NCI-H2227 treated with DMSO at 0.1 percent for 48 hours (cell line): Measurements from ENCODE around the gene MIOS.

Experiments
- DNase-seq: peaks from one replicate; lab custom pipeline; 2025; lab: John Stamatoyannopoulos, UW

Gene MIOS

GRCh38 chr7:7583731-7584130 is 17.0 kb downstream of the MIOS start:
- DNase-seq, result no peak

GRCh38 chr7:7584653-7585052 is 18.0 kb downstream of the MIOS start:
- no peak for DNase-seq

GRCh38 chr7:7585241-7585928 is 18.7 kb downstream of the MIOS start:
- DNase-seq, result no peak

GRCh38 chr7:7595451-7595850 is 28.8 kb downstream of the MIOS start:
- peak; percentile 32 for DNase-seq

DNA sequence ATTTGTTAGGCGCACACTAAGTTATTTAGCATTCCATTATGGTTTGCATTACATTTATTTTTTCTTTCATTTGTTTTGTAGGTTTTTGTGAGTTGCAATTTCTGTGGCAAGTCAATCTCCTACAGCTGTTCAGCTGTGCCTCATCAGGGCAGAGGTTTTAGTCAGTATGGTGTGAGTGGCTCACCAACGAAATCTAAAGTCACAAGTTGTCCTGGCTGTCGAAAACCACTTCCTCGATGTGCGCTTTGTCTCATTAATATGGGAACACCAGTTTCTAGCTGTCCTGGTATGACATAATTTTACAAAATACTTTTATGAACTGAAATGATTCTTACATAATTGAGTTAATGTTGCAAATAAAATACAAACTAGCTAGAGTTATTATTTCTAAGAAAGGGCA is 29.5 kb downstream of the MIOS start:
- DNase-seq, result no peak

DNA sequence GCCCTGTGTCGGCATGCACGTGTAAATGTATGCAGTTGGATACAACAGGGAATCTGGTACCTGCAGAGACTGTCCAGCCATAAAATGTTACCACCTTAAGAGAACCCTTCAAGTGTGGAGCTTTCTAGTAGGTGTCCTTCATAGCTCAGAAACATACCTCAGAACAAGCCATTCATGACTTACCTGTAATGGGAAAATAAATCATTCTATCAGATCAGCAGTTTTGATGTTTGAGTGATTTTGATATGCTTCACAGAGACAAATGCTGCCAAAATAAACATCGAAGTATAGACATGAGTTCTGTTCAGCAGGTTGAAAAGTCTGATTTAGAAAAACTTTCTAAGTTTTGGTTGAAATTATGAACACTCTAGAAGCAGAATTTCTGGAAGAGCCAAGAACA is 40.3 kb downstream of the MIOS start:
- no peak for DNase-seq

DNA sequence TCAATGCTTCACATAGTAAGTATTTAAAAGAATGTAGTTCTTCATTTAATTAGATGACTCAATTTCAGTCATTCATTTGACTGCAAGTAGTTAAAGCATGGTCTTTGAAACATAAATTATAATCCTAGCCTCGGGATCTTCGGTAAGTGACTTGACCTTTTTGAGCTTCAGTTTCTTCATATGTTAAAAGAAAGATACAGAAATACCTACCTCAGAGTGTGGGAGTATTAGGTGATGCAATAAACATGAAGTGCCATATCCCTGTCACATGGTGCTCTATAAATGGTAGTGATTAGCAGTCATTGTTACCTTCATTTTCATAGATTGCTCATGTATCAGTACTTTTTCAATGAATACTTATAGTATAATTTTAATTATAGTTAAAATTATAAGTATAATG is 42.6 kb downstream of the MIOS start:
- DNase-seq, result no peak

DNA sequence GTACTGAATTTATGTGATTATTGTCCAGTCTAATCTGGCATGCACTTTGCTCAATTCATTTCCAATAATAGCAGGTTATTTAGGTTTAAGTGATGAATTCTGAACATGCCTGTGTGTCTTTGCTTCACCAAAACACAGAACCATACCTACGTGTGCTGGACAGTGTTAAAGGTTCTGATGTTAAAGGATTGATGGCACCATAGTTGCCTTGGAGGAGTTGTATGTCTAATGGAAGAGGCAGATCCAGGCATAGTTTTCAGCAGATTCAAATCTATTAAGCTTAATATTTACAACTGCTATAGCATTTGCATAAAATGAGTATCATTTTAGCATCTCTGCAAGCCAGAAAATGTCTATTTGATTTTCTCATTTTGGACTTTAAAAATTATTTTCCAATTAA is 45.8 kb downstream of the MIOS start:
- no peak for DNase-seq

DNA sequence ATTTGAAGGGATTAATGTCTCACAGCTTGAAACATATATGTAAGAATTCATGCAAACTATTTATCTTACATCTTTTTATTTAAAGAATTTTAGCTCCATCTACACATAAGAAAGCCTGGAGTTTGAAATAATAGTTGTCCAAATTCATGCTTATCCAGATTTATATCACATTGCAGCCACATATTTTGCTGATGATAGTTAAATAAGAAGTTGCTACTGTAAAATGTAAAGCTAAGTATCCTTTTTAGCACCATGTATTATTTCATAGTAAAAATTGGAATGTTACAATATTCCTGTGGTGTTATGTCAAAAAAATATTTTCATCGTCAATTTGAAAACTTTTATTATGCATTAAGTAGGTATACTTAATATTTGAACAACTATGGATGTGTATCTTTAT is 46.5 kb downstream of the MIOS start:
- no peak for DNase-seq

DNA sequence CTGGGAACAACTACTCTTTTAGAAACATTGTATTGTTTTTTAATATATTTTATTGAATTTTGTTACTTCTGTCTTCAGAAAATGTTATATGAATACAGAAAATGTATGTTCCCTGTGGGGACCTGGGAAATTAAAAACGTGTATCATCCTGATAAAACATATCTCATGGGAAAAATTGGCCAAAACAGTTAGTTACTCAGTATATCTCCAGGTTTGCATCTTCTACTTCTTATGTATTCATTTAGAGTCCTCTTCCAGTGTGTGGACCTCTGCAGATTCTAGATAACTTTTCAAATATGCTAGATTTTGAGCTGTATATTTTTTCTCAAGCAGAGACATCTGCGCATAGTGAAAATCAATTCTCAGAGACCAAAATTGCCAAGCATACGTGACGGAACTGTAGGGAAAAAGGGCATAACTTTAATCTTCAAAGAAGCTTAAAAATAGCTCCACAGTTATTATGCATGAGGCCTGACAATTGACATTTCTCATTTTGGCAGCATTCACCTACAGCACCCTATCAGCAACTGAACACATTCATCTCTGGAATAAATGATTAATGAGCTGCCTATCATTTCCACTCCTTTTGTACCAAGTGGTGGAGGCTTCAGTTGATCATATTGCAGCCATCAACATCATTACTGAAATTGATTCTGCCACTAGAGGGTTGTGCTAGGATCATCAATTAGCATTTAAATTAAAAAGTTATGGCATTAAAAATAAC is 47.5 kb downstream of the MIOS start:
- no peak for DNase-seq

DNA sequence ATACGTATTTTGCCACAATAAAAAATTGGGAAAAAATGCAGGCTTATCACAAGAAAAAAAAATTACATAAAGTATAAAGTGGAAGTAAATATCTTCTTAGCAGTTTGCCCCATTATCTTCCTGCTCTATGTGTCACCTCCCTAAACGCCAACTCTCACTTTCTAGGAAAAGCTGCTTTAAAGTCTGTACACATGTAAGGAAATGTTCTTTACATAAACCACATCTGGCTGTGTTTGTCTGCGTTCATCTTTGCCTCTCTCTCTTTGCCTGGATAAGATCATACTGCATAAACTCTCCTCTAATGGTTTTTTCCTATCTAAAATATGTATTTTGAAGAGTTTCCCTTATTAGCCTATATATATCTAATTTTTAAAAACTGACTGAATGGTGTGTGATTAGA is 50.9 kb downstream of the MIOS start:
- no peak for DNase-seq

- no peak for DNase-seq
Measured at GRCh38 chr7:7618410-7618809, 51.7 kb downstream of the MIOS start.

DNA sequence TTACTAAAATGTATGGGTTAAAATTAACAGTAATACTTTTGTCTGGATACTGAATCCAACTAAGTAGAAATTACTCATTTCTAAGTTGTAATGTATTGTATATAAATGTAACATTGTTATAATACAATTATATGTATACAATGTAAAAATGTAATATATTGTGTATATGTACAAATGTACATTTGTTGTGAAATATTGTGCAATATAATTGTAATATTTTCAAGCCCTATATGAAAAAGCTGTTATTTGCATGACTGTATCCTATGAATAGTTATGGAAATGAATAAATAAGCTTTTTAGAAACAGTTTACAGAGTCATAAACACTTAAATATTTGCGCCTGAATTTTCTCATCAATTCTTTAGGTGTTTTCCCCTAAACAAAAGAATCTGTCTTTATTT is 53.6 kb downstream of the MIOS start:
- no peak for DNase-seq

GRCh38 chr7:7620644-7621210 is 54.0 kb downstream of the MIOS start:
- no peak for DNase-seq

- DNase-seq, result no peak
Measured at GRCh38 chr7:7628476-7628875, 61.8 kb downstream of the MIOS start.

DNA sequence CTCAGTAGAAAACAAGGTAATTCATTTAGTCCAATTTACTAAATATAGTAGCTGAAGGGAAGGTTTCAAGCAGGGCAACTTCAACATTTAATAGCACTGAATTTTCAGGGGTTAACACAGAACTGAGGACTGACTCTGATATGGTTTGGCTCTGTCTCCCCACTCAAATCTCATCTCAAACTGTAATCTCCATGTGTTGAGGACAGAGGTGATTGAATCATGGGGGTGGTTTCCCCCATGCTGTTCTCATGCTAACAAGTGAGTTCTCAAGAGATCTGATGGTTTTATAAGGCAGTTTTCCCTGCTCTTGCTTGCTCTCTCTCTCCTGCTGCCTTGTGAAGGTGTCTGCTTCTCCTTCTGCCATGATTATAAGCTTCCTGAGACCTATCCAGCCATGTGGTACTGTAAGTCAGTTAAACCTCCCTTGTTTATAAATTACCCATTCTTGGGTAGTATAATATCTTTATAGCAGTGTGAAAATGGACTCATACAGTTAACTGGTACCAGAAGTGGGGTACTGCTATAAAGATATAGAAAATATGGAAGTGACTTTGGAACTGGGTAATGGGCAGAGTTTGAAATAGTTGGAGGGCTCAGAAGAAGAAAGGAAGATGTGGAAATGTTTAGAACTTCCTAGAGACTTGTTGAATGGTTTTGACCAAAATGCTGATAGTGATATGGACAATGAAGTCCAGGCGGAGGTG is 64.1 kb downstream of the MIOS start:
- no peak for DNase-seq

- no peak for DNase-seq
Measured at GRCh38 chr7:7639421-7639820, 72.7 kb downstream of the MIOS start.

GRCh38 chr7:7639847-7640220 is 73.2 kb downstream of the MIOS start:
- no peak for DNase-seq

- peak; percentile 97 for DNase-seq
Measured at GRCh38 chr7:7640221-7641128, 73.8 kb downstream of the MIOS start, which contains the start of gene UMAD1. Gene UMAD1, plus strand, starts transcription at chr7:7640752. Its CDS starts 32,620 bp downstream, at chr7:7673372.

- no peak for DNase-seq
Measured at GRCh38 chr7:7641129-7641663, 74.5 kb downstream of the MIOS start.

DNA sequence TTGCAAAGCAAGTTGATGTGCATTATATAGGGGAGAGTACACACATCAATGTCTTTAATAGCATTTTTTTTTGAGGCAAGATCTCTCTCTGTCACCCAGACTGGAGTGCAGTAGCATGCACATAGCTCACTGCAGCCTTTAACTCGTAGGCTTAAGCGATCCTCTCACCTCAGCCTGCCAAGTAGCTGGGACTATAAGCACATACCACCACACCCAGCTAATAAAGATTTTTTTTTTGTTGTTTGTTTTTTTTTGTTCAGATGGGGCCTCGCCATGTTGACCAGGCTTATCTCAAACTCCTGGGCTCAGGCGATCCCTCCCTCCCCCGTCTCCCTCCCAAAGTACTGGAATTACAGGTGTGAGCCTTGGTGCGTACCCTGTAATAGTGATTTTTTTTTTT is 75.4 kb downstream of the MIOS start:
- no peak for DNase-seq
